Uterus (tissue), 4 donors: Measurements from ENCODE around the gene L3MBTL3. TPM values are rescaled to one million over a fixed set of nuclear protein-coding genes. Genes with fewer than 3 reads are reported as not detected.

ENCODE experiments used
- DNase-seq, 2 donors: peaks; one replicate each; pipeline ENCODE4 v3.0.0-alpha.2; 2019 to 2020
- H3K27ac ChIP-seq, 2 donors: fragments of 200-600 bp; sonication (generic); 1 replicate in 1 of 2; 2 replicates in 1 of 2; pipeline ENCODE4 v1.5.1; 2016 to 2018
- H3K27me3 ChIP-seq, 2 donors: fragments of 200-600 bp; sonication (generic); one replicate each; pipeline ENCODE4 v1.5.1; 2018 to 2019; ENCODE audit warnings: control low read depth in 1 of 2
- H3K36me3 ChIP-seq, 2 donors: fragments of 200-600 bp; sonication (generic); one replicate each; pipeline ENCODE4 v1.5.1; 2019; ENCODE audit warnings: control low read depth in 1 of 2
- H3K4me1 ChIP-seq, 2 donors: fragments of 200-600 bp; sonication (generic); one replicate each; pipeline ENCODE4 v1.5.1; 2018 to 2019; ENCODE audit warnings: control low read depth in 1 of 2
- H3K4me3 ChIP-seq, 2 donors: fragments of 200-600 bp; sonication (generic); 1 replicate in 1 of 2; 2 replicates in 1 of 2; pipeline ENCODE4 v1.5.1; 2018 to 2019; ENCODE audit warnings: mild to moderate bottlenecking in 1 of 2
- H3K9me3 ChIP-seq, 2 donors: fragments of 200-600 bp; sonication (generic); one replicate each; pipeline ENCODE4 v1.5.1; 2019; ENCODE audit warnings: control low read depth in 1 of 2
- CTCF ChIP-seq, 4 experiments: fragments of 200-600 bp in 2 of 4; fragments of 450-650 bp in 2 of 4; sonication (generic) in 2 of 4; IDR thresholded peaks; one replicate each; pipeline ENCODE4 v1.5.1; 2016 to 2019; ENCODE audit warnings: antibody characterized with exemption in 4 of 4, mild to moderate bottlenecking in 2 of 4, moderate library complexity in 1 of 4
- POLR2A ChIP-seq, 2 donors: fragments of 450-650 bp; IDR thresholded peaks; one replicate each; pipeline ENCODE4 v1.6.1; 2016; ENCODE audit warnings: antibody characterized with exemption in 2 of 2, mild to moderate bottlenecking in 1 of 2, moderate library complexity in 1 of 2
- intact Hi-C: fragments of 100-400 bp; cut with DNase I; formaldehyde crosslinking; loops from one replicate; pipeline ENCODE4 v1.15.1; 2023; ENCODE audit warnings: low total_unique reads
- total RNA-seq, 4 donors: library from RNA; depleted of rRNA in 3 of 4; stranded (reverse); fragments of >200 nt in 3 of 4; gene quantifications; one replicate each; pipeline versions ENCODE4 v1.1.0 to v1.2.4, GENCODE V29; 2014 to 2023
- donor health status: DM: yes; HTN: yes; CAD: no.

Gene L3MBTL3
- total RNA-seq, 4 donors from 2014 or later: 3.1 to 21.3 (median 16.1) TPM

GRCh38 chr6:130000526-130001421 is 17.6 kb upstream of the L3MBTL3 start:
- Histone ChIP-seq H3K27me3 (no peaks in the 10 kb centered on the region), H3K4me1 (no peaks in the 10 kb centered on the region), H3K4me3 (no peak overlapping the region), H3K27ac (no peak overlapping the region), H3K36me3 (no peaks in the 10 kb centered on the region), H3K9me3 (no peaks in the 10 kb centered on the region)
- no peak for DNase-seq
- no peak for TF ChIP-seq CTCF (IDR thresholded peaks at IDR 0.05)
- TF ChIP-seq POLR2A (IDR thresholded peaks at IDR 0.05): no peak
- intact Hi-C loops: no loop called here

- no peaks in the 10 kb centered on the region for H3K36me3 ChIP-seq
- no peaks in the 10 kb centered on the region for H3K27me3 ChIP-seq
- intact Hi-C loops: no loop called here
- DNase-seq: no peak
- TF ChIP-seq POLR2A (IDR thresholded peaks at IDR 0.05): no peak
- TF ChIP-seq CTCF (IDR thresholded peaks at IDR 0.05): no peak
- no peaks in the 10 kb centered on the region for H3K4me1 ChIP-seq
- H3K4me3 ChIP-seq: no peak overlapping the region
- no peak overlapping the region for H3K27ac ChIP-seq
- no peaks in the 10 kb centered on the region for H3K9me3 ChIP-seq
These were observed 10.0 kb upstream of the L3MBTL3 start for GRCh38 chr6:130008236-130008873.

GRCh38 chr6:130009146-130009545 is 9.2 kb upstream of the L3MBTL3 start:
- Histone ChIP-seq H3K9me3 (no peaks in the 10 kb centered on the region), H3K27me3 (no peaks in the 10 kb centered on the region), H3K36me3 (no peaks in the 10 kb centered on the region), H3K4me1 (no peaks in the 10 kb centered on the region), H3K27ac (no peak overlapping the region), H3K4me3 (no peak overlapping the region)
- intact Hi-C loops: no loop called here
- no peak for DNase-seq
- no peak for TF ChIP-seq POLR2A (IDR thresholded peaks at IDR 0.05)
- TF ChIP-seq CTCF (IDR thresholded peaks at IDR 0.05): no peak

GRCh38 chr6:130010387-130010786 is 8.0 kb upstream of the L3MBTL3 start:
- Histone ChIP-seq H3K9me3 (no peaks in the 10 kb centered on the region), H3K27ac (no peak overlapping the region), H3K4me1 (no peaks in the 10 kb centered on the region), H3K36me3 (no peaks in the 10 kb centered on the region), H3K4me3 (no peak overlapping the region), H3K27me3 (no peaks in the 10 kb centered on the region)
- intact Hi-C loops: no loop called here
- DNase-seq: no peak
- TF ChIP-seq POLR2A (IDR thresholded peaks at IDR 0.05) (no peak), CTCF (IDR thresholded peaks at IDR 0.05) (no peak)

- no peak for DNase-seq
- TF ChIP-seq CTCF (IDR thresholded peaks at IDR 0.05): no peak
- TF ChIP-seq POLR2A (IDR thresholded peaks at IDR 0.05): no peak
- H3K4me3 ChIP-seq: no peak overlapping the region
- intact Hi-C loops: no loop called here
- no peak overlapping the region for H3K27ac ChIP-seq
- no peaks in the 10 kb centered on the region for H3K9me3 ChIP-seq
- no peaks in the 10 kb centered on the region for H3K36me3 ChIP-seq
- H3K27me3 ChIP-seq: no peaks in the 10 kb centered on the region
- no peaks in the 10 kb centered on the region for H3K4me1 ChIP-seq
These were observed 5.7 kb upstream of the L3MBTL3 start for GRCh38 chr6:130012728-130013127.
